ENCODE measurements around the gene EPPIN.

DNA sequence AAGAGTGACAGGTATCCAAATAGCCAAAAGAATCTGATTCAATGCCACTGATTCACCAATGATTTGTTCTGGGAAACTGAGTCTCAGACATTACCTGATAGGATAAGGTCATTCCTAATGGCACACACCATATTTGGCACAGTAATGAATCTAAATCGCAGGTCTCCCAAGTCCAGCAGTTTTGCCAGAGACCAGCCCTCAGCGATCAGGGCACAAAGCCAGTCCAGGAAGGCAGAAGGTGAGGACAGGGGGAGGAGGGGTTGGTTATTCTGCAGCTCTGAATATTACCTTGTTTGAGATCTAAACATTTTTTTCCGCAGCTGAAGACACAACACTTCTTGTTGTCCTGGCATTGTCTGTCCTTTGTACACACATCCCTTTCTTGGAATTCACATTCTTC is 1.9 kb downstream of the EPPIN start:
- TF ChIP-seq, protein P1, sequence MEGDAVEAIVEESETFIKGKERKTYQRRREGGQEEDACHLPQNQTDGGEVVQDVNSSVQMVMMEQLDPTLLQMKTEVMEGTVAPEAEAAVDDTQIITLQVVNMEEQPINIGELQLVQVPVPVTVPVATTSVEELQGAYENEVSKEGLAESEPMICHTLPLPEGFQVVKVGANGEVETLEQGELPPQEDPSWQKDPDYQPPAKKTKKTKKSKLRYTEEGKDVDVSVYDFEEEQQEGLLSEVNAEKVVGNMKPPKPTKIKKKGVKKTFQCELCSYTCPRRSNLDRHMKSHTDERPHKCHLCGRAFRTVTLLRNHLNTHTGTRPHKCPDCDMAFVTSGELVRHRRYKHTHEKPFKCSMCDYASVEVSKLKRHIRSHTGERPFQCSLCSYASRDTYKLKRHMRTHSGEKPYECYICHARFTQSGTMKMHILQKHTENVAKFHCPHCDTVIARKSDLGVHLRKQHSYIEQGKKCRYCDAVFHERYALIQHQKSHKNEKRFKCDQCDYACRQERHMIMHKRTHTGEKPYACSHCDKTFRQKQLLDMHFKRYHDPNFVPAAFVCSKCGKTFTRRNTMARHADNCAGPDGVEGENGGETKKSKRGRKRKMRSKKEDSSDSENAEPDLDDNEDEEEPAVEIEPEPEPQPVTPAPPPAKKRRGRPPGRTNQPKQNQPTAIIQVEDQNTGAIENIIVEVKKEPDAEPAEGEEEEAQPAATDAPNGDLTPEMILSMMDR (IDR thresholded peaks at IDR 0.05): no peak
- TF ChIP-seq, protein P2, sequence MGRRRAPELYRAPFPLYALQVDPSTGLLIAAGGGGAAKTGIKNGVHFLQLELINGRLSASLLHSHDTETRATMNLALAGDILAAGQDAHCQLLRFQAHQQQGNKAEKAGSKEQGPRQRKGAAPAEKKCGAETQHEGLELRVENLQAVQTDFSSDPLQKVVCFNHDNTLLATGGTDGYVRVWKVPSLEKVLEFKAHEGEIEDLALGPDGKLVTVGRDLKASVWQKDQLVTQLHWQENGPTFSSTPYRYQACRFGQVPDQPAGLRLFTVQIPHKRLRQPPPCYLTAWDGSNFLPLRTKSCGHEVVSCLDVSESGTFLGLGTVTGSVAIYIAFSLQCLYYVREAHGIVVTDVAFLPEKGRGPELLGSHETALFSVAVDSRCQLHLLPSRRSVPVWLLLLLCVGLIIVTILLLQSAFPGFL (CRISPR knock-in tag; IDR thresholded peaks at IDR 0.05; ENCODE audit: borderline replicate concordance): no peak
- TF ChIP-seq ATF3 (CRISPR knock-in tag; conservative IDR thresholded peaks at IDR 0.05) (no peak), FOXK1 (CRISPR knock-in tag; IDR thresholded peaks at IDR 0.05) (no peak), JUN (CRISPR knock-in tag; IDR thresholded peaks at IDR 0.05) (no peak), ZNF512 (CRISPR knock-in tag; IDR thresholded peaks at IDR 0.05; ENCODE audit: borderline replicate concordance) (no peak), SOX15 (CRISPR knock-in tag; IDR thresholded peaks at IDR 0.05) (no peak), SP1 (CRISPR knock-in tag; conservative IDR thresholded peaks at IDR 0.05) (no peak), USF1 (CRISPR knock-in tag; IDR thresholded peaks at IDR 0.05) (no peak), ZNF138 (CRISPR knock-in tag; conservative IDR thresholded peaks at IDR 0.05) (no peak)
- TF ChIP-seq, protein P3, sequence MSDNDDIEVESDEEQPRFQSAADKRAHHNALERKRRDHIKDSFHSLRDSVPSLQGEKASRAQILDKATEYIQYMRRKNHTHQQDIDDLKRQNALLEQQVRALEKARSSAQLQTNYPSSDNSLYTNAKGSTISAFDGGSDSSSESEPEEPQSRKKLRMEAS (CRISPR knock-in tag; IDR thresholded peaks at IDR 0.05): no peak
- TF ChIP-seq, protein P4, sequence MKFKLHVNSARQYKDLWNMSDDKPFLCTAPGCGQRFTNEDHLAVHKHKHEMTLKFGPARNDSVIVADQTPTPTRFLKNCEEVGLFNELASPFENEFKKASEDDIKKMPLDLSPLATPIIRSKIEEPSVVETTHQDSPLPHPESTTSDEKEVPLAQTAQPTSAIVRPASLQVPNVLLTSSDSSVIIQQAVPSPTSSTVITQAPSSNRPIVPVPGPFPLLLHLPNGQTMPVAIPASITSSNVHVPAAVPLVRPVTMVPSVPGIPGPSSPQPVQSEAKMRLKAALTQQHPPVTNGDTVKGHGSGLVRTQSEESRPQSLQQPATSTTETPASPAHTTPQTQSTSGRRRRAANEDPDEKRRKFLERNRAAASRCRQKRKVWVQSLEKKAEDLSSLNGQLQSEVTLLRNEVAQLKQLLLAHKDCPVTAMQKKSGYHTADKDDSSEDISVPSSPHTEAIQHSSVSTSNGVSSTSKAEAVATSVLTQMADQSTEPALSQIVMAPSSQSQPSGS (CRISPR knock-in tag; IDR thresholded peaks at IDR 0.05; ENCODE audit: borderline replicate concordance, low read depth): no peak
